ENCODE data around the gene RHBDD1. TPM values are rescaled to one million over a fixed set of nuclear protein-coding genes. Genes with fewer than 3 reads are reported as not detected.

Gene RHBDD1
- total and polyA plus RNA-seq, 2 donors from 2014 or later, result 8.3 to 49.9 TPM

DNA sequence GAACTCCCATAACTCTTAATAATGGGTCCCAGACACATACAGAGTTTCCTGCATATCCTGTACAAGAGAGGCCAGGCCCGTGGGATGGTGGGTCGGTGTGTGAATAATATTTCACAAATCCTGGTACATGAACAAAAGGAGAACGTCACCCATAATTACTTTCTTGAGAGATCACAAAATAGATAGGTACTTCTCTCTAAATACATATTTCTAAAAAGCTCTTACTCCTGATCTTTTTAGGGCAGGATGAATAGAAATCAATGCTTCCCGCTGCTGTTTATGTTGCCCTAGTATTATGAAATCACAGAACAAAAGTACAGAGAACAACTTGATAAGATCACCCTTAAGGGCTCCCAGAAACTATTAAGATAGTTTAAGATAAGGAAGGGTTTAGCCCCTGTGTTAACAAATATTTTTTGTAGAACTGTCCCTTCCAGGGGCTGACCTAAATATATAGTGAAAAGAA is 41.6 kb upstream of the RHBDD1 start:
- no peak for FAIRE-seq

DNA sequence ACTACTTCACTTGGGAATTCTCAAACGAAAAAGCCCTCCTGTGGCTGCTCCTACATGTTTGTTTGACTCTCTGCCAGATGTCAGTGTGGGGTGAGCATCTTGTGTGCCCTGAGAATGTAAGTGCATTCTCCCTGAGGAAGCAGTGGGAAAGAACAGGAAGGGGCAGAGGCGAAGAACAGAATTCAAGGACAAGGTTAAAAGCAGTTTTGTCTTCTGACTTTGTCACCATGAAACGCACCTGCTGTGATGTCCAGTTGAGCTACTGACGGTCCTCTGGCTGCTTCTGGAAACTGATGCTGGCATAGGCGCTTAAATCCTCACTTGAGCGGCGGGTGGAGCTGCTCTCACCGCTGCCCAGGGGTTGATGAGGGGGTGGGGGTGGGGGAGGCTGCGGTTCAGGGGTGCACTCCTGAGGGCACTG is 41.1 kb upstream of the RHBDD1 start:
- Histone ChIP-seq H3K9ac (ENCODE audit: low read length in 3 of 3) (peak overlapping the region in 2 of 3 donors; percentile 8 to 70), H3K4me3 (ENCODE audit: low read length in 3 of 3) (peak overlapping the region; percentile 14 to 68 (median 35)), H3K27me3 (ENCODE audit: control insufficient read depth, insufficient read depth, low read length) (no peaks in the 10 kb centered on the region), H3K27ac (ENCODE audit: low read depth in 2 of 2, low read length in 2 of 2) (peak overlapping the region in 1 of 2 donors; percentile 74), H3K4me1 (ENCODE audit: control insufficient read depth in 2 of 3, insufficient read depth in 2 of 3, low read depth in 1 of 3, low read length in 3 of 3) (peaks cover 3 to 33% (median 13%) of the 10 kb centered on the region in 3 donors), H3K36me3 (ENCODE audit: control insufficient read depth in 2 of 3, insufficient read depth in 3 of 3, low read length in 3 of 3) (no peaks in the 10 kb centered on the region), H3K9me3 (ENCODE audit: control insufficient read depth in 2 of 3, insufficient read depth in 1 of 3, low read length in 3 of 3) (no peaks in the 10 kb centered on the region)
- FAIRE-seq (no peak), DNase-seq (peak in 2 of 5 donors; percentile 51 to 72)
- intact Hi-C loops (cut with DNase I), result loop anchor here (10.0 kb wide), 1 partner anchor 140 kb away; no protein-coding TSS in a partner anchor
- TF ChIP-seq, protein P1, sequence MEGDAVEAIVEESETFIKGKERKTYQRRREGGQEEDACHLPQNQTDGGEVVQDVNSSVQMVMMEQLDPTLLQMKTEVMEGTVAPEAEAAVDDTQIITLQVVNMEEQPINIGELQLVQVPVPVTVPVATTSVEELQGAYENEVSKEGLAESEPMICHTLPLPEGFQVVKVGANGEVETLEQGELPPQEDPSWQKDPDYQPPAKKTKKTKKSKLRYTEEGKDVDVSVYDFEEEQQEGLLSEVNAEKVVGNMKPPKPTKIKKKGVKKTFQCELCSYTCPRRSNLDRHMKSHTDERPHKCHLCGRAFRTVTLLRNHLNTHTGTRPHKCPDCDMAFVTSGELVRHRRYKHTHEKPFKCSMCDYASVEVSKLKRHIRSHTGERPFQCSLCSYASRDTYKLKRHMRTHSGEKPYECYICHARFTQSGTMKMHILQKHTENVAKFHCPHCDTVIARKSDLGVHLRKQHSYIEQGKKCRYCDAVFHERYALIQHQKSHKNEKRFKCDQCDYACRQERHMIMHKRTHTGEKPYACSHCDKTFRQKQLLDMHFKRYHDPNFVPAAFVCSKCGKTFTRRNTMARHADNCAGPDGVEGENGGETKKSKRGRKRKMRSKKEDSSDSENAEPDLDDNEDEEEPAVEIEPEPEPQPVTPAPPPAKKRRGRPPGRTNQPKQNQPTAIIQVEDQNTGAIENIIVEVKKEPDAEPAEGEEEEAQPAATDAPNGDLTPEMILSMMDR (IDR thresholded peaks at IDR 0.05; ENCODE audit: borderline replicate concordance, extremely low read depth, insufficient read depth), result no peak

More for the DNA sequence above, 41.6 kb upstream of the RHBDD1 start:
- H3K27ac ChIP-seq (ENCODE audit: low read depth in 2 of 2, low read length in 2 of 2), result peak overlapping the region; percentile 20 to 66
- peak overlapping the region in 2 of 3 donors; percentile 26 to 70 for H3K9ac ChIP-seq (ENCODE audit: low read length in 3 of 3)
- TF ChIP-seq, protein P1 (IDR thresholded peaks at IDR 0.05; ENCODE audit: borderline replicate concordance, extremely low read depth, insufficient read depth), result no peak
- no peaks in the 10 kb centered on the region for H3K9me3 ChIP-seq (ENCODE audit: control insufficient read depth in 2 of 3, insufficient read depth in 1 of 3, low read length in 3 of 3)
- DNase-seq, result peak in 1 of 5 donors; percentile 19
- H3K4me1 ChIP-seq (ENCODE audit: control insufficient read depth in 2 of 3, insufficient read depth in 2 of 3, low read depth in 1 of 3, low read length in 3 of 3), result peaks cover 3 to 33% (median 13%) of the 10 kb centered on the region in 3 donors
- no peaks in the 10 kb centered on the region for H3K27me3 ChIP-seq (ENCODE audit: control insufficient read depth, insufficient read depth, low read length)
- intact Hi-C loops (cut with DNase I), result loop anchor here (10.0 kb wide), 1 partner anchor 139 kb away; no protein-coding TSS in a partner anchor
- peak overlapping the region; percentile 14 to 68 (median 35) for H3K4me3 ChIP-seq (ENCODE audit: low read length in 3 of 3)
- no peaks in the 10 kb centered on the region for H3K36me3 ChIP-seq (ENCODE audit: control insufficient read depth in 2 of 3, insufficient read depth in 3 of 3, low read length in 3 of 3)

DNA sequence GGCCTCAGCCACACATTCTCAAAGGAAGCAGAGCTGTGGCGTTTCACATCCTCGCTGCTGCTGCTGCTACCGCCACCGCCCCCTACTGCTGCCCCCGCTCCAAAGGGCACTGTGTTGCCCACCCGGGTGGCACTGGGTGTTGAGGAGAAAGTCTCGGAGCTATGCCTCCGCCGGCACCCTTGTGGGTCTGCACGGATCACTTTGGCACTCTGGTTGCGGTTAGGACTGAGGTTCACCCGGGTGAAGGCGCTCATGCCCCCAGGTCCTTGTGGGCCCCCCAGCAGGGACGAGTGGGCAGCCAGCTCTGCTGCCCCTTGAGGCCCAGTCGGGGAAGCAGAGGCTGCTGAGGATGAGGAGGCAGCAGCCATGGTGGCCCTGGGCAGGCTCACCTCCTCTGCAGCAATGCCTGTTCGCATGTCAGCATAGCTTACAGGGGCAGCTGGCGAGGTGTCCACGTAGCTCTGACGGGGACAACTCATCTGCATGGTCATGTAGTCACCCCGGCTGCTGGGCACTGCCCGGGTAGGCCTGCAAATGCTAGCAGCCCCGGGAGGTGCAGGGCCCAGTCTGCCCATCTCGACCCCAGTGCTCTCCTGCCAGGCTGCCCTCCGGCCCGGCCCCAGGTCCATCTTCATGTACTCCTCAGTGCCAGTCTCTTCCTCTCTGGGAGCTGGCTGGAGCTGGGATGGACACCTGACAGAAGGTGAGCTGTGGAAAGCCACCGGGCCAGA is 40.4 kb upstream of the RHBDD1 start:
- Histone ChIP-seq H3K9ac (ENCODE audit: low read length in 3 of 3) (peak overlapping the region in 2 of 3 donors; percentile 12 to 40), H3K36me3 (ENCODE audit: control insufficient read depth in 2 of 3, insufficient read depth in 3 of 3, low read length in 3 of 3) (no peaks in the 10 kb centered on the region), H3K9me3 (ENCODE audit: control insufficient read depth in 2 of 3, insufficient read depth in 1 of 3, low read length in 3 of 3) (no peaks in the 10 kb centered on the region), H3K4me3 (ENCODE audit: low read length in 3 of 3) (peak overlapping the region in 2 of 3 donors; percentile 25 to 68), H3K27me3 (ENCODE audit: control insufficient read depth, insufficient read depth, low read length) (no peaks in the 10 kb centered on the region), H3K27ac (ENCODE audit: low read depth in 2 of 2, low read length in 2 of 2) (peak overlapping the region; percentile 74 to 81), H3K4me1 (ENCODE audit: control insufficient read depth in 2 of 3, insufficient read depth in 2 of 3, low read depth in 1 of 3, low read length in 3 of 3) (peaks cover 3 to 31% (median 12%) of the 10 kb centered on the region in 3 donors)
- intact Hi-C loops (cut with DNase I), result loop anchor here (10.0 kb wide), 1 partner anchor 141 kb away; no protein-coding TSS in a partner anchor
- TF ChIP-seq, protein P1 (IDR thresholded peaks at IDR 0.05; ENCODE audit: borderline replicate concordance, extremely low read depth, insufficient read depth), result no peak
- FAIRE-seq (no peak), DNase-seq (peak in 1 of 5 donors; percentile 82)

Measured in kidney (tissue), 14 donors.